HepG2 (cell line): ENCODE measurements around the gene INO80B. TPM values are rescaled to one million over a fixed set of nuclear protein-coding genes. Genes with fewer than 3 reads are reported as not detected.
A peak's percentile ranks its signal among the peaks of the same experiment; 100 is the strongest.

Experiments used
- CEBPG ChIP-seq: IDR thresholded peaks from 2 replicates; pipeline ENCODE4 v1.6.1; 2016
- CHD2 ChIP-seq: IDR thresholded peaks from 2 replicates; pipeline ENCODE4 v1.6.1; 2011; ENCODE audit warnings: low read depth, low read length, improper control_type of control experiment
- HOXA3 ChIP-seq: sonication (generic); formaldehyde crosslinking; IDR thresholded peaks from 2 replicates; pipeline ENCODE4 v1.5.0; 2020; ENCODE audit warnings: missing genetic modification reagents
- KDM6A ChIP-seq: IDR thresholded peaks from 2 replicates; pipeline ENCODE4 v1.6.1; 2016; ENCODE audit warnings: low read depth
- MTA1 ChIP-seq: sonication (generic); formaldehyde crosslinking; IDR thresholded peaks from 2 replicates; pipeline ENCODE4 v1.4.0; 2020; ENCODE audit warnings: missing genetic modification reagents, mild to moderate bottlenecking, borderline replicate concordance
- MYNN ChIP-seq: sonication (generic); formaldehyde crosslinking; IDR thresholded peaks from 2 replicates; pipeline ENCODE4 v1.4.0; 2020; ENCODE audit warnings: mild to moderate bottlenecking, low read depth, missing genetic modification reagents
- NCOA1 ChIP-seq: sonication (generic); formaldehyde crosslinking; IDR thresholded peaks from 2 replicates; pipeline ENCODE4 v1.9.0; 2021; ENCODE audit warnings: missing genetic modification reagents
- NFKB2 ChIP-seq: sonication (generic); formaldehyde crosslinking; IDR thresholded peaks from 2 replicates; pipeline ENCODE4 v1.4.0; 2020; ENCODE audit warnings: missing genetic modification reagents, borderline replicate concordance
- RAD21 ChIP-seq: fragments of 450-650 bp; formaldehyde crosslinking; IDR thresholded peaks from 2 replicates; pipeline ENCODE4 v1.5.0; 2020; ENCODE audit warnings: mild to moderate bottlenecking
- SIN3A ChIP-seq: IDR thresholded peaks from 2 replicates; pipeline ENCODE4 v1.6.1; 2011; ENCODE audit warnings: low read depth, mild to moderate bottlenecking, control low read depth, low read length, borderline replicate concordance
- ZBTB25 ChIP-seq: IDR thresholded peaks from 2 replicates; pipeline ENCODE4 v1.6.1; 2018; ENCODE audit warnings: missing genetic modification reagents
- ZBTB7B ChIP-seq: sonication (generic); formaldehyde crosslinking; IDR thresholded peaks from 2 replicates; pipeline ENCODE4 v1.4.0; 2020; ENCODE audit warnings: missing genetic modification reagents
- ZNF253 ChIP-seq: sonication (generic); formaldehyde crosslinking; IDR thresholded peaks from 2 replicates; pipeline ENCODE4 v1.8.0; 2022; ENCODE audit warnings: mild to moderate bottlenecking, missing genetic modification reagents, borderline replicate concordance
- ZNF597 ChIP-seq: sonication (generic); formaldehyde crosslinking; IDR thresholded peaks from 2 replicates; pipeline ENCODE4 v1.5.0; 2020; ENCODE audit warnings: missing genetic modification reagents
- polyA plus RNA-seq, 8 experiments: library from polyadenylated mRNA; depleted of rRNA in 3 of 8; stranded (reverse) in 7 of 8; unstranded in 1 of 8; fragments of >200 nt; fragmentation: Illumina TruSeq in 4 of 8; extraction: Trizol in 4 of 8; gene quantifications; 2 replicates each; pipeline versions ENCODE4 v1.2.1 to v1.2.3, GENCODE V29; 2011 to 2016; ENCODE audit warnings: low read depth in 4 of 8, missing spikeins in 1 of 8, mixed read lengths in 1 of 8; ENCODE audit not compliant: insufficient read depth in 1 of 8
- total RNA-seq, 5 experiments: library from RNA; depleted of rRNA; stranded (reverse); fragments of >200 nt; fragmentation: Illumina TruSeq; extraction: Trizol; gene quantifications; 2 replicates each; pipeline ENCODE4 v1.2.3, GENCODE V29; 2016; ENCODE audit warnings: low read depth in 1 of 5
- TF ChIP-seq, protein P1 (sequence below): sonication (generic); formaldehyde crosslinking; IDR thresholded peaks from 2 replicates; pipeline ENCODE4; 2020; ENCODE audit warnings: missing genetic modification reagents, mild to moderate bottlenecking, borderline replicate concordance
- TF ChIP-seq, protein P2 (sequence below): sonication (generic); formaldehyde crosslinking; IDR thresholded peaks from 2 replicates; pipeline ENCODE4 v1.9.0; 2021; ENCODE audit warnings: missing genetic modification reagents, borderline replicate concordance
- TF ChIP-seq, protein P3 (sequence below): sonication (generic); formaldehyde crosslinking; IDR thresholded peaks from 2 replicates; pipeline ENCODE4 v1.4.0; 2020; ENCODE audit warnings: missing genetic modification reagents

The INO80B gene
- total and polyA plus RNA-seq, 2 of the 13 experiments (the other 11 are each of a cell fraction or from before 2014, with no cell fraction given), result 6.2 to 14.5 TPM

DNA sequence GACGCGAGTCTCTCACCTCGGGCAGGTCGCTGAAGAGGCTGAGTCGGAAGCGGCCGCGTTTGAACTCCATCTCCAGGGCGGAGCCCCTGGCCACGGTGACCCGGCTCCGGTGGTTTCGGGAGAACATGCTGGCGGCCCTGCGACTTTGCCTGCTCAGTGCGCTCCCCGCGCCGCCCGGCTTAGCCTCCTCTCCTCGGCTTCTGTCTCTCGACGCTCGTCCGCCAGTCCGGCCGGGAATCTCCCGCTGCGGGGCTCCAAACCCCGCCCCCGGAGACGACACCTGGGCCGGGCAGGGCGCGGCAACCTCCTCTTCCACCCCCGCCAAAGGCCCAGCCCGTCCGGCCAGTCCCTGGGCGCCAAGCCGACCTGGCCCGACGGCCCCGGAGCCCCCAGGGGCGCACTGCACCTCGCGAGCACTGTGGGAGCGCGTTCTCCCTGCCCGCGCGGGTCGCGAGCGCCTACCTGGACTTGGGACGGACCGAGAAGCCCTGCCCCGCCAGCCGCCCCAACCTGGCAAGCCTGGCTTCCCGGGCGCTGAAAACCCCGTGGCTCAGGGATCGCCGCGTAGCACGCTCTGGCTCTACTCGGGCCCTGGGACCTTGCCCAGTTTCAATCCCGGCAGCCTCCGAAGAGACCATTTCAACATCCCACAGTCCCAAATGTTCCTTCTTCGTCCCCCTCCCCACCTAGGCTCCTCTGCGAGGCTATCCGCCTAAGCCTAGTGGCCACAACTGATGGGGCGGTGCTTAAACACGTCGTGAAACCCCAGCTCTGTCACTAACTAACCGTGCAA lies 13.0 kb upstream of the INO80B start, which contains the start of gene RTKN (continued):
- TF ChIP-seq, protein P1, sequence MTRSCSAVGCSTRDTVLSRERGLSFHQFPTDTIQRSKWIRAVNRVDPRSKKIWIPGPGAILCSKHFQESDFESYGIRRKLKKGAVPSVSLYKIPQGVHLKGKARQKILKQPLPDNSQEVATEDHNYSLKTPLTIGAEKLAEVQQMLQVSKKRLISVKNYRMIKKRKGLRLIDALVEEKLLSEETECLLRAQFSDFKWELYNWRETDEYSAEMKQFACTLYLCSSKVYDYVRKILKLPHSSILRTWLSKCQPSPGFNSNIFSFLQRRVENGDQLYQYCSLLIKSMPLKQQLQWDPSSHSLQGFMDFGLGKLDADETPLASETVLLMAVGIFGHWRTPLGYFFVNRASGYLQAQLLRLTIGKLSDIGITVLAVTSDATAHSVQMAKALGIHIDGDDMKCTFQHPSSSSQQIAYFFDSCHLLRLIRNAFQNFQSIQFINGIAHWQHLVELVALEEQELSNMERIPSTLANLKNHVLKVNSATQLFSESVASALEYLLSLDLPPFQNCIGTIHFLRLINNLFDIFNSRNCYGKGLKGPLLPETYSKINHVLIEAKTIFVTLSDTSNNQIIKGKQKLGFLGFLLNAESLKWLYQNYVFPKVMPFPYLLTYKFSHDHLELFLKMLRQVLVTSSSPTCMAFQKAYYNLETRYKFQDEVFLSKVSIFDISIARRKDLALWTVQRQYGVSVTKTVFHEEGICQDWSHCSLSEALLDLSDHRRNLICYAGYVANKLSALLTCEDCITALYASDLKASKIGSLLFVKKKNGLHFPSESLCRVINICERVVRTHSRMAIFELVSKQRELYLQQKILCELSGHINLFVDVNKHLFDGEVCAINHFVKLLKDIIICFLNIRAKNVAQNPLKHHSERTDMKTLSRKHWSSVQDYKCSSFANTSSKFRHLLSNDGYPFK (CRISPR knock-in tag), result no peak; the same call in 1 of the 2 replicates
- TF ChIP-seq ZBTB7B (CRISPR knock-in tag), result peak; percentile 76; the same call in 1 of the 2 replicates
- peak; percentile 94 for TF ChIP-seq NCOA1 (CRISPR knock-in tag)
- peak; percentile 87 for TF ChIP-seq NFKB2 (CRISPR knock-in tag)
- TF ChIP-seq, protein P2, sequence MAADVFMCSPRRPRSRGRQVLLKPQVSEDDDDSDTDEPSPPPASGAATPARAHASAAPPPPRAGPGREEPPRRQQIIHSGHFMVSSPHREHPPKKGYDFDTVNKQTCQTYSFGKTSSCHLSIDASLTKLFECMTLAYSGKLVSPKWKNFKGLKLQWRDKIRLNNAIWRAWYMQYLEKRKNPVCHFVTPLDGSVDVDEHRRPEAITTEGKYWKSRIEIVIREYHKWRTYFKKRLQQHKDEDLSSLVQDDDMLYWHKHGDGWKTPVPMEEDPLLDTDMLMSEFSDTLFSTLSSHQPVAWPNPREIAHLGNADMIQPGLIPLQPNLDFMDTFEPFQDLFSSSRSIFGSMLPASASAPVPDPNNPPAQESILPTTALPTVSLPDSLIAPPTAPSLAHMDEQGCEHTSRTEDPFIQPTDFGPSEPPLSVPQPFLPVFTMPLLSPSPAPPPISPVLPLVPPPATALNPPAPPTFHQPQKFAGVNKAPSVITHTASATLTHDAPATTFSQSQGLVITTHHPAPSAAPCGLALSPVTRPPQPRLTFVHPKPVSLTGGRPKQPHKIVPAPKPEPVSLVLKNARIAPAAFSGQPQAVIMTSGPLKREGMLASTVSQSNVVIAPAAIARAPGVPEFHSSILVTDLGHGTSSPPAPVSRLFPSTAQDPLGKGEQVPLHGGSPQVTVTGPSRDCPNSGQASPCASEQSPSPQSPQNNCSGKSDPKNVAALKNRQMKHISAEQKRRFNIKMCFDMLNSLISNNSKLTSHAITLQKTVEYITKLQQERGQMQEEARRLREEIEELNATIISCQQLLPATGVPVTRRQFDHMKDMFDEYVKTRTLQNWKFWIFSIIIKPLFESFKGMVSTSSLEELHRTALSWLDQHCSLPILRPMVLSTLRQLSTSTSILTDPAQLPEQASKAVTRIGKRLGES (CRISPR knock-in tag), result peak; percentile 18; the same call in 1 of the 2 replicates
- no peak for TF ChIP-seq ZBTB25 (CRISPR knock-in tag)
- TF ChIP-seq KDM6A (CRISPR knock-in tag), result 0 out of 2 replicates have a peak, but pooled peaks have one; percentile 16
- TF ChIP-seq CHD2, result no peak
- 0 out of 2 replicates have a peak, but pooled peaks have one; percentile 29 for TF ChIP-seq MYNN
- TF ChIP-seq ZNF253 (CRISPR knock-in tag), result peak; percentile 83; the same call in 1 of the 2 replicates
- peak; percentile 93 for TF ChIP-seq SIN3A
- TF ChIP-seq, protein P3, sequence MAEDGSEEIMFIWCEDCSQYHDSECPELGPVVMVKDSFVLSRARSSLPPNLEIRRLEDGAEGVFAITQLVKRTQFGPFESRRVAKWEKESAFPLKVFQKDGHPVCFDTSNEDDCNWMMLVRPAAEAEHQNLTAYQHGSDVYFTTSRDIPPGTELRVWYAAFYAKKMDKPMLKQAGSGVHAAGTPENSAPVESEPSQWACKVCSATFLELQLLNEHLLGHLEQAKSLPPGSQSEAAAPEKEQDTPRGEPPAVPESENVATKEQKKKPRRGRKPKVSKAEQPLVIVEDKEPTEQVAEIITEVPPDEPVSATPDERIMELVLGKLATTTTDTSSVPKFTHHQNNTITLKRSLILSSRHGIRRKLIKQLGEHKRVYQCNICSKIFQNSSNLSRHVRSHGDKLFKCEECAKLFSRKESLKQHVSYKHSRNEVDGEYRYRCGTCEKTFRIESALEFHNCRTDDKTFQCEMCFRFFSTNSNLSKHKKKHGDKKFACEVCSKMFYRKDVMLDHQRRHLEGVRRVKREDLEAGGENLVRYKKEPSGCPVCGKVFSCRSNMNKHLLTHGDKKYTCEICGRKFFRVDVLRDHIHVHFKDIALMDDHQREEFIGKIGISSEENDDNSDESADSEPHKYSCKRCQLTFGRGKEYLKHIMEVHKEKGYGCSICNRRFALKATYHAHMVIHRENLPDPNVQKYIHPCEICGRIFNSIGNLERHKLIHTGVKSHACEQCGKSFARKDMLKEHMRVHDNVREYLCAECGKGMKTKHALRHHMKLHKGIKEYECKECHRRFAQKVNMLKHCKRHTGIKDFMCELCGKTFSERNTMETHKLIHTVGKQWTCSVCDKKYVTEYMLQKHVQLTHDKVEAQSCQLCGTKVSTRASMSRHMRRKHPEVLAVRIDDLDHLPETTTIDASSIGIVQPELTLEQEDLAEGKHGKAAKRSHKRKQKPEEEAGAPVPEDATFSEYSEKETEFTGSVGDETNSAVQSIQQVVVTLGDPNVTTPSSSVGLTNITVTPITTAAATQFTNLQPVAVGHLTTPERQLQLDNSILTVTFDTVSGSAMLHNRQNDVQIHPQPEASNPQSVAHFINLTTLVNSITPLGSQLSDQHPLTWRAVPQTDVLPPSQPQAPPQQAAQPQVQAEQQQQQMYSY (CRISPR knock-in tag), result peak; percentile 65
- no peak; the same call in 1 of the 2 replicates for TF ChIP-seq MTA1 (CRISPR knock-in tag)
- TF ChIP-seq CEBPG (CRISPR knock-in tag), result peak; percentile 58
- TF ChIP-seq RAD21 (CRISPR knock-in tag), result 0 out of 2 replicates have a peak, but pooled peaks have one; percentile 23
- TF ChIP-seq HOXA3 (CRISPR knock-in tag), result peak; percentile 44
- TF ChIP-seq ZNF597 (CRISPR knock-in tag), result peak; percentile 98; the same call in 1 of the 2 replicates
